ENCODE measurements around the gene PLA2G2A. TPM values are rescaled to one million over a fixed set of nuclear protein-coding genes. Genes with fewer than 3 reads are reported as not detected.

The PLA2G2A gene
- total RNA-seq, 1 experiment from 2014 or later, result 7.1 TPM

DNA sequence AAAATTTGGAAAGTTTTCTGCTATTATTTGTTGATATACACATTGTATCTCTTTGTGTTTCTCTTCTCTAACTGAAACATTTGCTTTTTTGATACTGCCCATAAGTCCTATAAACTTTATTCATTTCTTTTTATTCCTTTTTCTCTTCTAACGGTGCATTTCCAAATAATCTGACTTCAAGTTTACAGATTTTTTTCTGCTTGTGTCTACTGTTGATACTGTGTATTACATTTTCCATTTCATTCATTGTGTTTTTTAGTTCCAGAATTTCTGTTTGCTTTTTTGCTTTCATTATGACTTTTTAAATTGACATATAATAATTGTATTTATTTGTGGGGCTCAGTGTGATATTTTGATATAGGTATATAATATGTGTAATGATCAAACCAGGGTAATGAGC is 38.3 kb upstream of the PLA2G2A start:
- Mint-ChIP-seq H3K4me3 (no peak overlapping the region), H3K27me3 (ENCODE audit: low read depth) (no peaks in the 10 kb centered on the region), H3K4me1 (no peaks in the 10 kb centered on the region), H3K36me3 (ENCODE audit: insufficient read depth in 1 of 3, low read depth in 3 of 3) (peaks cover 3 to 4% (median 3%) of the 10 kb centered on the region in 3 experiments; a peak in 2 of 7 replicates), H3K27ac (no peak overlapping the region), H3K9me3 (peaks cover 4 to 37% of the 10 kb centered on the region in 2 experiments; a peak in 4 of 5 replicates)
- H2BK15ac ChIP-seq (ENCODE audit: low read depth, low read length), result no peak overlapping the region
- H3K18ac ChIP-seq (ENCODE audit: insufficient read length, low read depth, low read length), result no peak overlapping the region
- H2BK20ac ChIP-seq (ENCODE audit: low read depth, low read length, poor library complexity, severe bottlenecking), result no peak overlapping the region
- no peak overlapping the region for H2BK120ac ChIP-seq (ENCODE audit: low read depth, low read length, poor library complexity, severe bottlenecking)
- no peak overlapping the region for H2BK12ac ChIP-seq (ENCODE audit: insufficient read length, low read depth, low read length)
- H3K56ac ChIP-seq (ENCODE audit: insufficient read length, low read depth, low read length), result no peak overlapping the region
- H2BK5ac ChIP-seq (ENCODE audit: insufficient read length, low read length), result no peak overlapping the region
- H4K91ac ChIP-seq (ENCODE audit: insufficient read length, low read depth, low read length), result no peak overlapping the region
- no peaks in the 10 kb centered on the region for H3K79me1 ChIP-seq (ENCODE audit: insufficient read depth, low read depth, low read length, poor library complexity, severe bottlenecking)
- no peak overlapping the region for H4K8ac ChIP-seq (replicated peaks; ENCODE audit: insufficient read length, low read depth, low read length)
- no peak overlapping the region for H3T11ph ChIP-seq (ENCODE audit: low read length)
- no peaks in the 10 kb centered on the region for H3K4me1 ChIP-seq (ENCODE audit: insufficient read depth, low read length)
- DNase-seq, result no peak
- H4K5ac ChIP-seq (ENCODE audit: insufficient read length, low read depth, low read length), result no peak overlapping the region
- no peaks in the 10 kb centered on the region for H3K27me3 ChIP-seq (ENCODE audit: insufficient read depth, low read length)
- H3K4me2 ChIP-seq (ENCODE audit: insufficient read depth, insufficient read length, low read length), result no peak overlapping the region
- no peak overlapping the region for H3K4ac ChIP-seq (ENCODE audit: low read depth, low read length)
- no peak overlapping the region for H2AK5ac ChIP-seq (ENCODE audit: insufficient read length, low read length)
- H3K9ac ChIP-seq (ENCODE audit: extremely low read depth, insufficient read length, low read length), result no peak overlapping the region
- no peak overlapping the region for H3K27ac ChIP-seq (ENCODE audit: insufficient read length, low read depth, low read length)
- H3K9me3 ChIP-seq (ENCODE audit: control insufficient read depth, low read depth, low read length), result no peaks in the 10 kb centered on the region
- no CpG with 5 or more reads among the region's 1 CpG for WGBS (ENCODE audit: extremely low coverage, insufficient read length, low lambda C conversion rate)
- H3K14ac ChIP-seq (ENCODE audit: insufficient read depth, low read length), result no peak overlapping the region
- H3K23ac ChIP-seq (ENCODE audit: insufficient read length, low read depth, low read length), result no peak overlapping the region
- TF ChIP-seq, protein P1, sequence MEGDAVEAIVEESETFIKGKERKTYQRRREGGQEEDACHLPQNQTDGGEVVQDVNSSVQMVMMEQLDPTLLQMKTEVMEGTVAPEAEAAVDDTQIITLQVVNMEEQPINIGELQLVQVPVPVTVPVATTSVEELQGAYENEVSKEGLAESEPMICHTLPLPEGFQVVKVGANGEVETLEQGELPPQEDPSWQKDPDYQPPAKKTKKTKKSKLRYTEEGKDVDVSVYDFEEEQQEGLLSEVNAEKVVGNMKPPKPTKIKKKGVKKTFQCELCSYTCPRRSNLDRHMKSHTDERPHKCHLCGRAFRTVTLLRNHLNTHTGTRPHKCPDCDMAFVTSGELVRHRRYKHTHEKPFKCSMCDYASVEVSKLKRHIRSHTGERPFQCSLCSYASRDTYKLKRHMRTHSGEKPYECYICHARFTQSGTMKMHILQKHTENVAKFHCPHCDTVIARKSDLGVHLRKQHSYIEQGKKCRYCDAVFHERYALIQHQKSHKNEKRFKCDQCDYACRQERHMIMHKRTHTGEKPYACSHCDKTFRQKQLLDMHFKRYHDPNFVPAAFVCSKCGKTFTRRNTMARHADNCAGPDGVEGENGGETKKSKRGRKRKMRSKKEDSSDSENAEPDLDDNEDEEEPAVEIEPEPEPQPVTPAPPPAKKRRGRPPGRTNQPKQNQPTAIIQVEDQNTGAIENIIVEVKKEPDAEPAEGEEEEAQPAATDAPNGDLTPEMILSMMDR (conservative IDR thresholded peaks at IDR 0.05), result no peak
- H4K20me1 ChIP-seq (ENCODE audit: control insufficient read depth, insufficient read depth, insufficient read length), result no peaks in the 10 kb centered on the region
- H3K23me2 ChIP-seq (ENCODE audit: insufficient read length, low read depth, low read length, poor library complexity, severe bottlenecking), result no peaks in the 10 kb centered on the region
- H3K79me2 ChIP-seq (ENCODE audit: insufficient read depth, low read length), result no peaks in the 10 kb centered on the region
- H2AFZ ChIP-seq (ENCODE audit: low read length), result no peak overlapping the region

Measured in H9 (cell line).